GM03348 (cell line): ENCODE results near the gene CLCN3.
A peak's percentile ranks its signal among the peaks of the same experiment; 100 is the strongest.
"Not testable (repeated sequence)": the region's sequence is repeated elsewhere in the genome, so short reads cannot be mapped to it uniquely, and the experiment has no call there.

Source experiments
- DNase-seq: peaks from one replicate; pipeline ENCODE4 v3.0.0; 2012; ENCODE audit warnings: low spot score

CLCN3 gene

DNA sequence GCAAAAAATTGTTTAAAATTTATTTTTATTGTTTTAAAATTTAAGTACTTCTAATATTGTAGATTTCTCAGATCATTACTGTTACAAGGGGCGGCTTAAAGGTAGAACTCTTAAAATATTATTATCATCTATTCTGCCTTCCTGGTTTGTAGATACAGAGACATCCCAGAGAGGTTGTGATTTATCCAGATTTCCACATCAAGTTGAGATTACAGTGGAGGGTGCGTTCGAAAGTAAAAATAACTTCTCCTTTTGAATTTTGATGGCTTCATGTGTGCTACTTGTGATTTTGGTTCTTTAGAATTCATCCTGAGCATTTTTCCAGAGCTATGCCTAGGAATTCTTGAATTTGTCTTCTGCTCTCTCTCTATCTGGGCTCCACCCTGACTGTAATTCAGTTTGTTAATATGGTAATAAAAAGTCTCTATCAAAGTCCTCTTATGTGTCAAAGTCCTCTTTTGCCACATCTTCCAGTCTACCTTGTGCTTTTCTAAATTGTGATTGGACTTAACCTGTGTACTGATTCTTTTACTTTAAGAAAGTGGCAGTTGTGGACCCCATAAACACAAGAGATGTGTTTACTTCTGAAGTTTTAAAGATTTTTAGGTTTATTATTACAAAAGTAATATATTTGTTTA is 37.2 kb downstream of the CLCN3 start:
- DNase-seq: no peak

GRCh38 chr4:169658196-169658595 is 37.8 kb downstream of the CLCN3 start:
- DNase-seq: no peak

DNA sequence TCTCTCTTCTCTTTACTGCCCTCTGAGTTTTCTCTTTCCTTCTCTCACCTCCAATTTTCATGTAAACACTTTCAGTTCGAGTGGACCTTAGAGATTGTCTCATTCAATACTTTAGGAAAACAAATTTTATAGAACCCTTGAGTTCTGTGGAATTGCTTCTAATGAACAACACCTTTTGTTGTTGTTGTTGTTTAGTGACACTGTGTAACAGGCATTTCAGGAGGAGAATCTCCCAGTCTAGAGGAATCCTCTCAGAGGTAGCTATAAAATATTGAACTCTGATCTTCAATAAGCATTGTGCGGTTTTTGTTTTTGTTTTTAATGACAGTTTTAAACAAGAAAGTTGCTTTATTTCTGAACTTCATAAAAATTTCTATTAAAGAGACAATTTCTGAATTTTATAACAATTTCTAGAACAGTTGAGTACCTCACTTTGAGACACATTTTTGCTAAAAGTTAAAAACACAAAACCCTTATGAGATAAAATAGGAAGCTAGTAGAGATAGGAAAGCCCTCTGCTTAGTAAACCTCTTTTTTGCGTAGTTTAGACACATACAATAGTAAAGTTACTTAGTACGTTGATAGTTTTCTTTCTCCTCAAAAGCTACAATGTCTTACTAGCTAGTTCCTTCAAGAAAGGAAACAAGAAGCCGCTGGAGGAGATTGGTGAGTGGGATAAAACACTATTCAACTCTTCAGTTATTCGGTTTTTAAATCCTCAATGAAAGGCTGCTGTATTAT is 38.8 kb downstream of the CLCN3 start:
- no peak for DNase-seq

DNA sequence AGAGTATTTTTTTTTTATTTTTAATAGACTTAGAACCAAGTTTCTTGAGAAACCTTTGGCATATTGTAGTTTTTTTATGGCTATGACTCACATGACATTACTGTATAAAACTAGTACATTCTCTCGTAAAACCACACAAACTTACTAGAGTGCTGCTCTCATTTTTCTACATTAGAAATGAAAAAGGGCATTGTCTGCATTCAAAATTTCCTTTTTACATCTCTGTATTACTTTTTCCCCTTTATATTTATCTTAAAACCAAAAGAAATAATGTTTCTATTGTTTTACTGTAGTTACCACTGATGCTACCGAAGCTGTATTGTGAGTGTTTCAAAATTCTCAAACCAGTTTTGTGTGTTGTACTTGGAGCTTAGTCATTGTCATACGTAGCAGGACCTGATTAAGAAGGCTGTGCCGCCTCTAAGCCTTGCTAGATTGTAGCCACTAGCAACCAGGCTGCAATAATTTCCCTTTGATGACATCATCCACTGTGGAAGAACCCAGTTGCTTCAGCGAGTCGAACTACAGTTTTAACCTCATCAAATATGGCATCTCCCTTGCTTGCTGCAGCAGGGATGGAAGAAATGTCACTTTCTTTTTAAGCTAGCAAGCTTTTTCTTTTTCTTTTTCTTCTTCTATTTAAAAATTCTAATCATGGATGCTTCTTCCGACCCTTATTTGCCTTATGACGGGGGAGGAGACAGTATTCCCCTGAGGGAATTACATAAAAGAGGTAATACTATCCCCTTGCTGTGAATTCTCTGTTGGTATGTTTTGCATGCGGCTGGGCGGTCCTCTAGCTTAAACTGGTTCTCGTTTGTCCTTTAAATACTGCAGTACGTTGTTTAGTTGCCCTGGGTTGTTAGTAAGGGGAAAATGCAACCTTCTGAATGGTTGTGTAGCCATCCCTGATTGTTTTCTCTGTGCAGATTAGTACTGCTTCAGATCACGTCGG is 39.6 kb downstream of the CLCN3 start:
- peak; percentile 84 for DNase-seq

GRCh38 chr4:169660929-169661328 is 40.6 kb downstream of the CLCN3 start:
- DNase-seq: no peak

DNA sequence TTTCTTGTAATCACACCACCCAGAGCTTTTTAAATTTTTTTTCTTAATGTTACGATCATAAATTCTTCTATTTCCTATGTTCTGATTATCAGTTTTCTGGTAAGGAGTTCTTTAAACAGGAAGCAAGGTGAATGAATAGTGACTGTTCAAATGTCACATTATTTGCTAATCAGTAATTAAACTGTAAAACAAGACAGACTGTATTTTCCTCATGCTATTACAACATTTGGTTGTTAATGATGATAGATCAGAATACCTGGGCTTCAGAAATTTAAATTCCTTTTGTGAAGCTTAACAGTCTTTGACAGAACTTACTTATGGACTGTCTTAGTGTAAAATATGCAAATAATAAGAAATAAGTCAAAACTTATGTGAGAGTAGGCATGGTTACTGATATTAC is 41.4 kb downstream of the CLCN3 start:
- DNase-seq: no peak

- no peak for DNase-seq
Measured at GRCh38 chr4:169662206-169662605, 41.8 kb downstream of the CLCN3 start.

GRCh38 chr4:169663402-169663801 is 43.0 kb downstream of the CLCN3 start:
- DNase-seq: no peak

GRCh38 chr4:169663831-169664230 is 43.5 kb downstream of the CLCN3 start:
- DNase-seq: no peak

- DNase-seq: no peak
Measured at GRCh38 chr4:169664615-169665014, 44.2 kb downstream of the CLCN3 start.

- DNase-seq: no peak
Measured at GRCh38 chr4:169665046-169665737, 44.8 kb downstream of the CLCN3 start.

GRCh38 chr4:169668069-169668721 is 47.8 kb downstream of the CLCN3 start:
- DNase-seq: no peak

DNA sequence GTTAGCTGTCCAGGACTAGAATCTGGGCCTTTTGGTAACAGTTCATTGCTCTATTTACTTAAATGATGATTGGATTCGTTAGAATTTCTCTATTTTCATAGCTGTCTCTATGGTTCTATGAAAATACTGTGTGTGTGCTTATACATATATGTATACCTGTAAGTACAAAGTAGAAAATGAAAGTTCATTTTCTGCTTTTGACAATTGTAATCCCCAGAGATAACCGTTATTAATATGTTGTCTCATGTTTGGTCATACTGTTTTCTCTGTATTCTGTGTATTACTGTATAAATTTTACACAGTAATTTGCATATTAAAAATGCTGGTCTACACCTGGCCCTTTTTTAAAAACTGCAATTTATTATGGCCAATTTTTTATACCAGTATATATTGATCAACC is 55.4 kb downstream of the CLCN3 start:
- DNase-seq: no peak

DNA sequence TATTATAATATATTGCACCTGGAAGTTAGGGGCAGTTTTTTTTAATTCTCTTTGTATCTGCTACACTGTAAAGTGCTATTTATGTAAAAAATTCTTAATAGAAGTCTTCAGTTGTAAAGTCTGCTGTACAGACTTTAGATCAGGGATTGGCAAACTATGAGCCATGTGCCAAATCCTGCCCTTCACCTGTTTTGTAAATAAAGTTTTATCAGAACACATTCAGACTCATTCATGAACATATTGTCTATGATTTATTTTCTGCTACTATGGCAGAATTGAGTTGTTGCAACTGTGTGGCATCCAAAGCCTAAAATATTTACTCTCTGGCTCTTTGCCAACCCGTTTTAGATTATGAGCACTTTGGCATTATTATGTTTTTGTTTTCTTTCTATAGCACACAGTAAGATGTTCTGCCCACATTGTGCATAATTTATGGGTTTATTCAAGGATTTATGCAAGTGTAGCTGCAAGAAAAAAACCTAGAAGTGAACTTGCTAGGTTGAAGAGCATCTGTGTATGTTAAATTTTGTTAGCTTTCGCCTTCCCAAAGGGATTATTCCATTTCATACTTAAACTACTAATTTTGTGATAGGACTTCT is 56.9 kb downstream of the CLCN3 start:
- DNase-seq: no peak

DNA sequence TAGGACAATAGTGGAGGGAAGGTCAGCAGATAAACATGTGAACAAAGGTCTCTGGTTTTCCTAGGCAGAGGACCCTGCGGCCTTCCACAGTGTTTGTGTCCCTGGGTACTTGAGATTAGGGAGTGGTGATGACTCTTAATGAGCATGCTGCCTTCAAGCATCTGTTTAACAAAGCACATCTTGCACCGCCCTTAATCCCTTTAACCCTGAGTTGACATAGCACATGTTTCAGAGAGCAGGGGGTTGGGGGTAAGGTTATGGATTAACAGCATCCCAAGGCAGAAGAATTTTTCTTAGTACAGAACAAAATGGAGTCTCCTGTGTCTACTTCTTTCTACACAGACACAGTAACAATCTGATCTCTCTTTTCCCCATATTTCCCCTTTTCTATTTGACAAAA is 58.1 kb downstream of the CLCN3 start:
- DNase-seq: not testable (repeated sequence)

GRCh38 chr4:169678951-169679591 is 58.7 kb downstream of the CLCN3 start:
- not testable (repeated sequence) for DNase-seq

DNA sequence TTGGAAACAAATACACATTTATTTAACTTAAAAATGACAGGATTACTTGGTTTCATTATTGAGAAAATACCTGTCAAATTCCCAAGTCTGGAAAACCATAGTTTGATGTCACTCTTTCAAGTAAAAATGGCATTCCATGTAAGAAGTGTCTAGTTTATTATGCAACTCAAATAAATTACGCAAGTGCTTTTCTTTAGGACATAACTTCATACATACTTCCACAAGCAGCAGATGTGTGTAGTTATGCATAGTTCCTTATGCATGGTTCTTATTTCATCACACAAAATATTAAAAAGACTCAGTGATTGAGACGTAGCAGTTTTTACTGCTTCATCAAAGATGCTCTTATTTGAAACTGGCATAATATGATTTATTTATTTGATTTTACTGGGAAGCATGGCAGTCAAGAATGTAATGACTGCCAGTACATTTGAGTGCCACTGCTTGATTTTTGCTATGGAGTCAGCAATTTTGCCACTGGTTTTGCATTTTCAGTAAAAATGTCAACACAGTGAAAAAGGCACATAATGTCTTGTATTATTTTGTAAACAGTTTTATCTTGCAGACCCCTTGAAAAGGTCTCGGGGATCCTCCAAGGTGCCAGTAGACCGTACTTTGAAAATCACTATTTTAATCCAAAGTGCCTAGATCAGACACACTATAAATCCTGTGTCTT is 62.1 kb downstream of the CLCN3 start:
- DNase-seq: peak; percentile 32

DNA sequence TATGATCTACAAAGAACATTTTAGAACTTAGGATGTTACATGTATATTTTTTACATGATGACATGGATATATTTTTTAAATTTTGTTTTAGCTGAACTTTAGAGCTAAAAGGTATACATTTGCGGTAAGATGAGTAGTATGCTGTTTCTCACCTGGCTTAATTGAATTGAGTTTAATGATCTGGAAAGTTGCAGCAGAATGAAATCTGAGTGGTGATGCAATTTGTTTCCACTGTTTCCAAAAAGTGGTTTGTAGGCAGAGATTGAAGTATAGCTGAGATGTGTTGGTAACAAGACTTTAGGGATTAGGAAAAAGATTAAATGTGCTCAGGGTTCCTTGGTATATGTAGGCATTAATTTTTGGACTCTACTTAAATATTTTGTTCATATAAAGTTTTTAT is 69.3 kb downstream of the CLCN3 start:
- DNase-seq: no peak

DNA sequence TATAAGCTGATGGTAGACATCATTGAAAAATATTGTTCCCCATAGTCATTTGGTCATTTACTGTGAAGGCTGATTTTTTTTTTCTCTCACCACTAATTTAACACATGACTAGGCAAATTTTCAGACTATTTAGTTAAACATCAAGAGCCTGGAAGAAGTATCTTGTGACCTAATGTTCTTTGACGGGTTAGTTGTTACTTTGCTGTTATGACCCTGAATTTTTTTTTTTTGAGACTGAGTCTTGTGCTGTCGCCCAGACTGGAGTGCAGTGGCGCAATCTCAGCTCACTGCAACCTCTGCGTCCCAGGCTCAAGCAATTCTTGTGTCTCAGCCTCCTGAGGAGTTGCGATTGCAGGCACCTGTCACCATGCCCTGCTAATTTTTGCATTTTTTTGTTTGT is 70.4 kb downstream of the CLCN3 start:
- no peak for DNase-seq

- DNase-seq: no peak
Measured at GRCh38 chr4:169698331-169698730, 78.0 kb downstream of the CLCN3 start.
